CD4-positive, alpha-beta T cell treated with Interleukin-17A for 4 hours (primary cell): ENCODE results near the gene PLP2.
A peak's percentile ranks its signal among the peaks of the same experiment; 100 is the strongest.
"Not testable (repeated sequence)": the region's sequence is repeated elsewhere in the genome, so short reads cannot be mapped to it uniquely, and the experiment has no call there.

Experiments
- DNase-seq: peaks from one replicate; pipeline ENCODE4 v3.0.0-alpha.2; 2020; ENCODE audit warnings: mixed read lengths

PLP2 gene

GRCh38 chrX:49164589-49165360 lies 6.9 kb upstream of the PLP2 start:
- DNase-seq, result no peak

GRCh38 chrX:49165901-49166881 lies 5.5 kb upstream of the PLP2 start:
- DNase-seq, result peak; percentile 74

DNA sequence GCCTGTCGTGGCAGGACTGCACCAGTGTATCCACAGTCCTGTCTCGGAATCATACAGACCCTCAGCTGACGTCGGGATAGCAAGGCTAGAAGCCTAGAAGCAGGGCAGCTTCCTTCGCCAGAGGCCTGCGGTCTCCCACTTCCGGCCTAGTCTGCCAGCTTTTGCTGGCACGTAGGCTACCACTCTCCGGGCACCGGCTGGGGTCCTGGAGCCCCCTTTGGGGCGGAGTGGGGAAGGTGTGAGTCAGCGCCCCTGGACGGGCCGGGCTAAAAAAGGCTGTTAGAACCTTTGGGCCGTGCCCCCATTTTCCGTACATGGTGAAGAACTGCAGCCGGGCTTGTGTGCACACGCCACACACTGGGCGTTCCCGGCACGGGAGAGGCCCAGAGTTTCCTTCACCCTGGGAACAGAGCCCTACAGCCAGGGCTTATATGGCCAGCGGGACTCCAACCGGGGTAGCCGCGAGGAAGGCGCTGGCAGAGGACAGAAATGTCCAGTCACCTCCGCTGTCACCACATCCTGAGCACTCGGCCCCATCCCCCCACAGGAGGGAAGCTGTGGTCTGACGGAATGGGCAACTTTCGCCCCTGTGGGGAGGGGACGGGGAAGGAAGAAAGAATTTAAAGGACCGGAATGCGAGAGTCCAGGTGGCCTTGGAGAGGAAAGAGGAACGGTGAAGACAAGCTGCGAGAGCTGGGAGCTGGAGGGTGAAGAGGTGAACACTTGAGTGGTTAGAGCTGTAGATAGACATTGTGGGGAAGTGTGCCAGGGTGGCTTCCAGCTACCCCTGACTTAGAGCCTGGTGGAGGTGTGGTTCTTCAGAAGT lies 4.6 kb upstream of the PLP2 start:
- peak; percentile 70 for DNase-seq

- no peak for DNase-seq
Measured at GRCh38 chrX:49167740-49168108, 4.0 kb upstream of the PLP2 start.

GRCh38 chrX:49172280-49172780 lies 632 bp downstream of the PLP2 start:
- DNase-seq, result peak; percentile 79

GRCh38 chrX:49173544-49173943 lies 1.8 kb downstream of the PLP2 start:
- DNase-seq, result not testable (repeated sequence)

DNA sequence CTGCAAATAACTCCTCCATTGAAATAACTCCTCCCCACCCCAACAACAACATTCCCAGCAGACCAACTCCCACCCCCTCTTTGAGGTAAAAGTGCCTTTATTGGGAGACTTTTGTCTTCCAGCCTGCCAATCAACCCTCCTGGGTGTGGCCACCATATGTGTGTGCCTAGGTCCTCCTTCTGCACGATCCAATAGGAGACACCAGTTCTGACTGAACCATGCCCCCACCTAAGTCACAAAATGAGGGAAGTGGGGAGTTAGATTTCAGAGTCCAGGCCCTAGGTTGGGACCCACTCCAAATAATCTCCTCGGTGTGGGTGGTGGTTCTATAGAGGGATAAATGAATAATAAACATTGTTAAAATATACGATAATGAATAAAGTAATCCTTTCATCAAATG lies 3.0 kb downstream of the PLP2 start:
- DNase-seq, result no peak

GRCh38 chrX:49175435-49176274 lies 4.0 kb downstream of the PLP2 start:
- DNase-seq, result no peak

DNA sequence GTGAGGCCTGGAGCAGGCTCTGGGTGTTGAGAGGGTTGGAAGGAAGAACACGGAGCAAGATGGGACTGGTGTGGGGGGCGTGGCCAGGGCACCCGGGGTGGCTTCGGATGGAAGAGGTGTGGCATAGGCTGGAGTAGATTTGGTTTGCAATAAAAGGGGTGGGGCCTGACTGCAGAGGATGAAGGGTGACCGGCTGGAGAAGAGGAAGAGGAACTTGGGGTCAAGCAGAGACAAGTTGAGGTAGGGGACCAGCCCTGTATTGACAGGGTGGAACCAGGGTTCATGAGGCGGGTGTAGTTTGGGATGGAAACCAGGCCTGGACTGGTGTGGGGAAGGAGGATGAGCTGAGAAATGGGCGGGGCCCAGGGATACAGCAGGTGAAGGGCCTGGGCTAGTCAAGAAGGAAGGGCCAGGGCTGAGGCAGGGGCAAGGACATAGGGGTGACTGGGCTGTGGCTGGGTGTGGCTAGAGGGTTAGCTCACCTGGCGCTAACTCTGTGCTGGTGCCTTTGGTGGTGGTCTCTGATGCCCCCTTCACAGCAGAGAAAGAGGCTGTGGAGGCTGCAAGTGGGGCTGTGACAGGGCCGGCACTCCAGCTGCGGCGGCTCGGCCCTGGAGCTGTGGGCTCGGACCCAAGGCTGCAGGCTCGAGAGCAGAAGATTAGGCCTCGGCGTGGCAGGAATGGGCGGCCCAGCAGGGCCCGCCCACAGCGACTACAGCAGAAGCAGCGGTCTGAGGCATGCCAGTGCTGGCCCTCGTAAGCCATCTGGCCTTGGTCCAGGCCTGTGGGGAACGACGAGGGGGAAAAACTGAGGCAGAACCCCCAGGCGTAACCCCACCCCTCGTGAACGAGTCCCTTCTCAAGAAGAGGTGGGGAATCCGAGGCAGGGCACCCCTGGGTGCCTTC lies 5.0 kb downstream of the PLP2 start:
- no peak for DNase-seq

- peak; percentile 49 for DNase-seq
Measured at GRCh38 chrX:49177338-49177833, 5.7 kb downstream of the PLP2 start.

- no peak for DNase-seq
Measured at GRCh38 chrX:49177873-49178480, 6.3 kb downstream of the PLP2 start.

- no peak for DNase-seq
Measured at GRCh38 chrX:49178537-49178936, 6.8 kb downstream of the PLP2 start.

- DNase-seq, result no peak
Measured at GRCh38 chrX:49179358-49179757, 7.7 kb downstream of the PLP2 start.

DNA sequence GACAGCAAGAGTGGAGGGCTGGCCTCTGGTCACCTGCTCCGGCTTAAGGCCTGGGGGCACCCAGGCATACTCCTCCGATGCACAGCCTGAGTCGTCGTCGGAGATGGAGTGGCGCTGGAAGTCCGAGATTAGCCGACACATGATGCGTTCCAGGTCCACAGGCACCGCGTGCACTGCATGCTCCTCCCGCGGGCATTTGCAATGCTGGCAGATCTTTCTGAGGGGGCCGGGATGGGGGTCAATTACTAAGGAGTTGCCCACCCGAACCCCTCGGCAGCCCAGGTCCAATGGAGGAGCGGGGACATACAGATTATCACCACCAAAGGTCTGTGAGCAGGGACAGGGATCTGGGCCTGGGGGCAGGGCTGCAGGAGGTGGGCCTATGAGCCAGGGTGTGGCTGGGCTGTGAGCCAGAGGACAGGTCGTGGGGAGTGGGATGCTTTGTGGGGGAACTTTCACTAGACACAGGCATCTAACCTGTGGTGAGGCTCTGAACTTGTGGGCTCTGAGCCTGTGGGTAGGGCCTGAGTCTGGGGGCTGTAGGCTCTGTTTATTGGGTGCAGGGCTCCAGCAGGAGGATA lies 12.1 kb downstream of the PLP2 start:
- DNase-seq, result no peak

DNA sequence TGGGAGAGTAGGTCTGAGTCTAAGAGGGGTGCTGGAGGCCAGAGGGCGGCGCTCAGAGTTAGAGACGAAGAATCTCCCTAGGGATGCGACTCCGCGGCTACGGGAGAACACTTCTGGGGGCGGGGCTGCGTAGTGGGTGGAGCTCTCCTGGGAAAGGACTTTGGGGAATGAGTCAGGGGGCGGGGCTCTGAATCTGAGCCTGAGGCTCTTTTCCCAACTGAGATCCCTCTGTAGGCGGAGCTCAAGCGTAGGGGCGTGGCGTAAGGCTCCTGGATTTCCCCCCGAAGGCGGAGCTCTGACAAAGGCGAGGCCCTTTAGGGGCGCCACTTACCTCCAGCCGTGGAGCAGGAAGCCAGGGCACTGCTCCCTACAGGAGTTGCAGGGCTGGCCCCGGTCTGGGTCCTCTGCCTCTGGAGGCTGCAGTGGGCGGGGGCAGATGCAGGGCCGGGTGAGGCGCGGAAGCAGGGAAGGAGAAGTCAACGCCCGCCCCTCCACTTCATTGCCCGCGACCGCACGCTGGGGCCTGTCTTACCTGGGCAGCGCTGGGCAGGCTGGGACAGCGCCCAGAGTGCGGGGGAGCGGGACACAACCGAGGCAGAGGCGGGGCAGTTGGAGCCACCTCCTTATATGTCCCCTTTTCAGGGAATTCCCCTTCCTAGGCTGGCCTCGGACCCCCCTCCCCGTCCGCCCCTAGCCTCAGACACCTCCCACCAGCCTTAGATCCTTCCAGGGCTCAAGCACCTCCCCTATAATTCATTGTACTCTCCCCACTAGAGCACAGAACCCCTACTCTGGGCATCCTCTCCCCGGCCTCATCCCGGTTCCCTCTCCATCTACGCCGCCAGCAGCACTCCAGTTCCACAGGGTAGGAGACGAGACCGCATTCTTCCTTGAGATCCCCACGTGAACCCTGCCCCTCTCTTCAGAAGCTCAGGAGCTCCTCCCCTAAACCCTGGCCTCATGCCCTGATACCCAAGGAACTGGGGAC lies 12.9 kb downstream of the PLP2 start:
- DNase-seq, result peak; percentile 47

DNA sequence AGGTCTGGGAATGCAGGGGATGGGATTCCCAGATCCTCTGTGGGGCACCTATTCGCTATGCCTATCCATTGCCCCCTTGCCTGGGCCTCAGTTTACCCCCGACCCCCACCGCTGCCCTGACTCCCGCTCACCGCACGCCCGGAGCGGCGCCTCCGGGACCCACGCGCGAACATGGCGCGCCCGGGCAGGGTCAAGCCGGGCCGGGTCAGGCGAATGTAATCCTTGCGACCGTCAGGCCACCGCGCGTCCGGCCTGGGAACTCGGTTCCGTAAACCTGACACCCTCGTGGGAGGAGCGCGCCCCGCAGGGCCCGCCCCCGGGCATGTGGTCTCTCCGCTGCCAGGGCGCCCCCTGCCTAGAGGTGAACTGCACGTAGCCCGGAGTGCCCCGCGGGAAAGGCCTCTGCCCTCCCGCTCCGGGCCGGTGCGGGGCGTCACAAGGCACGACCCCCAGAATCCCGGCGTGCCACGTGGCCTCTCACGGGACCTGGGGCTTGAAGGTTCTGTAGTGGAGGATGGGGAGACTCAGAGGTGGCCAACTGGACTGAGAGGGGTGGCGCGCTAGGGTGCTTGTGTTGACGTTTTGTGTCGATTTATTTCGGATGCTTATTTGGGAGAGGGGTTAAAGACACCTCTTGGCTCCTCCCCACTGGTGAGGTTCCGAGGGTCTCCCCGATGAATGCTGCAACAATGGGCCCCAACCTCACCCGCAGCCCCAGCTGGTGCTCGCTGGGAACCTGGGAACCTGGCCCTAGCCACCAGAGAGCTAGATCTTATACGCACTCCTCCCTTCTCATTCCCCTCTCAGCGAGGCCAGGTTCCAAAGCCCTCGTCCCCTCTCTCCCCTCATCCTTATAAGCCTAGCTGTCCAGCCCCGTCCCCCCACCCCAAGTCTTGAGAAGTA lies 14.7 kb downstream of the PLP2 start, which contains the start of gene PRICKLE3:
PRICKLE3 (minus strand) TSS at position 249 of the 903 bp plus-strand sequence; CDS start at position 173, 76 bp downstream.
- DNase-seq, result peak; percentile 87

DNA sequence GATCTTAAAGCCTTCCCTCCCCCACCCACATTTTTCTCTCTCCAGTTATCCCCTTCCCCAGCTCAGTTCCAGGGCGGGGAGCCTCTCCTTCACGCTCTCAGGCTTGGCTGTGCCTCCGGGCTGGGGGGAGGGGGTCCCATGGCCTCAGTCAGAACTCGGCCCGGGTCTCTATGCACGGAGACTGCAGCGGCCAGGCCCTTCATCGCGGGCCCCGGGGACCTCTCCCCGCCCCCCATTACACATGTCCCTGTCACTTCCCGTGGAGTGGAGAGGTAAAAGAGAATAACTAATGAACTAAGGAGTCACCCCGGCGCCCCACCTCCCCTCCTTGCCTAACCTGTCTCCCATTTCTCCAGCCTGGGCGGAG lies 15.3 kb downstream of the PLP2 start:
- DNase-seq, result no peak
